GM12878 (cell line): Measurements from ENCODE around the gene USP34. TPM values are rescaled to one million over a fixed set of nuclear protein-coding genes. Genes with fewer than 3 reads are reported as not detected.
A peak's percentile ranks its signal among the peaks of the same experiment; 100 is the strongest.

Experiments used
- ATAC-seq: fragments of 200-7000 bp; cut with Tn5 transposase; 3 replicates; pipeline ENCODE4 v1.9.1; 2020; ENCODE audit warnings: mild to moderate bottlenecking, moderate library complexity
- BruUV-seq: library from RNA; stranded (reverse); fragments of 400-500 nt; replicated peaks from 2 replicates; lab custom pipeline; 2021; lab: Mats Ljungman, UMichigan
- CTCF ChIA-PET: fragments of 300-600 bp; sonication (Branson Sonifier 250); formaldehyde crosslinking; extraction: SDS; loops from one replicate; lab custom pipeline; 2021; ENCODE audit warnings: inconsistent platforms; lab: Yijun Ruan, JAX
- POLR2A ChIA-PET: fragments of 350-600 bp; formaldehyde crosslinking; extraction: SDS; loops from one replicate; lab custom pipeline; 2021; ENCODE audit warnings: inconsistent platforms; lab: Charles Lee
- RAD21 ChIA-PET: fragments of 300-600 bp; sonication (Branson Sonifier 250); formaldehyde crosslinking; loops from one replicate; lab custom pipeline; 2023; ENCODE audit warnings: antibody characterized with exemption; ENCODE audit not compliant: unreplicated experiment; lab: Charles Lee
- SMC1A ChIA-PET: fragments of 300-600 bp; sonication (Branson Sonifier 250); formaldehyde crosslinking; loops from one replicate; lab custom pipeline; 2023; ENCODE audit not compliant: unreplicated experiment, uncharacterized antibody; lab: Charles Lee
- DNase-seq: peaks from one replicate; pipeline ENCODE4 v3.0.0-alpha.2; 2011; ENCODE audit warnings: low read depth, low spot score
- FAIRE-seq: peaks from 3 replicates; lab custom pipeline; 2011; peaks lifted over from hg19 to GRCh38; lab: Jason Lieb, UNC
- H2AFZ ChIP-seq: 2 replicates; pipeline ENCODE4 v1.6.0; 2011; ENCODE audit warnings: low read depth, low read length, control low read depth; ENCODE audit not compliant: control insufficient read depth
- H3K27ac ChIP-seq: 2 replicates; pipeline ENCODE4 v1.5.1; 2011; ENCODE audit warnings: control low read depth; ENCODE audit not compliant: control insufficient read depth, insufficient read depth
- H3K27me3 ChIP-seq, 2 experiments: replicated peaks in 1 of 2; 2 replicates each; pipeline versions ENCODE4 v1.6.0 to v1.6.1; 2011; ENCODE audit warnings: low read length in 1 of 2; ENCODE audit not compliant: control insufficient read depth in 2 of 2, insufficient read depth in 2 of 2
- H3K36me3 ChIP-seq, 2 experiments: 2 replicates each; pipeline ENCODE4 v1.5.1; 2011; ENCODE audit warnings: low read length in 1 of 2; ENCODE audit not compliant: control insufficient read depth in 2 of 2, insufficient read depth in 2 of 2
- H3K4me1 ChIP-seq: 2 replicates; pipeline ENCODE4 v1.6.1; 2011; ENCODE audit warnings: mild to moderate bottlenecking, low read length, moderate library complexity, mixed read lengths; ENCODE audit not compliant: control insufficient read depth, insufficient read depth
- H3K4me2 ChIP-seq: 2 replicates; pipeline ENCODE4 v1.6.0; 2011; ENCODE audit warnings: control low read depth; ENCODE audit not compliant: control insufficient read depth, insufficient read depth
- H3K4me3 ChIP-seq: fragments of 200-600 bp; sonication (generic); 2 replicates; pipeline ENCODE4 v1.5.1; 2016
- H3K79me2 ChIP-seq: 2 replicates; pipeline ENCODE4 v1.6.0; 2011; ENCODE audit warnings: low read length; ENCODE audit not compliant: control insufficient read depth, insufficient read depth
- H3K9ac ChIP-seq: 2 replicates; pipeline ENCODE4 v1.8.0; 2011; ENCODE audit warnings: low read length, control low read depth, mixed read lengths; ENCODE audit not compliant: control insufficient read depth, insufficient read depth
- H3K9me3 ChIP-seq: replicated peaks from 3 replicates; pipeline ENCODE4 v1.5.1; 2011; ENCODE audit warnings: mild to moderate bottlenecking, low read length; ENCODE audit not compliant: control insufficient read depth, insufficient read depth
- H4K20me1 ChIP-seq: 2 replicates; pipeline ENCODE4 v1.6.0; 2011; ENCODE audit not compliant: control insufficient read depth, insufficient read depth
- ATF2 ChIP-seq: IDR thresholded peaks from 2 replicates; pipeline ENCODE4 v1.6.1; 2012; ENCODE audit warnings: low read length, inconsistent platforms
- CREM ChIP-seq: IDR thresholded peaks from 2 replicates; pipeline ENCODE4 v1.6.1; 2014; ENCODE audit warnings: antibody characterized with exemption, low read depth
- HSF1 ChIP-seq: fragments of 150-350 bp; IDR thresholded peaks from 2 replicates; pipeline ENCODE4 v1.6.1; 2014; ENCODE audit warnings: mild to moderate bottlenecking, low read depth, low read length
- MTA3 ChIP-seq: IDR thresholded peaks from 2 replicates; pipeline ENCODE4 v1.6.1; 2012; ENCODE audit warnings: low read length, inconsistent platforms, borderline replicate concordance
- NFIC ChIP-seq: IDR thresholded peaks from 2 replicates; pipeline ENCODE4 v1.6.1; 2012; ENCODE audit warnings: low read depth, mild to moderate bottlenecking, inconsistent platforms, low read length, moderate library complexity
- POLR2AphosphoS2 ChIP-seq: IDR thresholded peaks from 2 replicates; pipeline ENCODE4 v1.6.1; 2011; ENCODE audit warnings: low read depth, mild to moderate bottlenecking, low read length, improper control_type of control experiment, moderate library complexity
- SMARCA5 ChIP-seq: fragments of 450-650 bp; IDR thresholded peaks from 2 replicates; pipeline ENCODE4 v1.6.1; 2017; ENCODE audit warnings: mild to moderate bottlenecking
- SRF ChIP-seq, 2 experiments: IDR thresholded peaks; 2 replicates each; pipeline ENCODE4 v1.6.1; 2011; ENCODE audit warnings: low read depth in 2 of 2, low read length in 2 of 2, mild to moderate bottlenecking in 1 of 2, moderate library complexity in 1 of 2
- ZBTB33 ChIP-seq: fragments of 450-650 bp; IDR thresholded peaks from 2 replicates; pipeline ENCODE4 v1.6.1; 2017; ENCODE audit warnings: mild to moderate bottlenecking
- ZBTB4 ChIP-seq: fragments of 450-650 bp; formaldehyde crosslinking; IDR thresholded peaks from 2 replicates; pipeline ENCODE4 v1.4.0; 2022; ENCODE audit warnings: mild to moderate bottlenecking, moderate library complexity
- WGBS: methylation state at CpG from one replicate; pipeline ENCODE4 v1.1.6; 2016; ENCODE audit warnings: low lambda C conversion rate; ENCODE audit not compliant: insufficient replicate concordance, insufficient coverage; ENCODE audit errors: missing lambda C conversion rate; 5-methylcytosine and 5-hydroxymethylcytosine counted together
- in situ Hi-C: fragments of 300-500 bp; cut with MboI; formaldehyde crosslinking; loops from 9 replicates; pipeline ENCODE4 v1.14.3; 2018; ENCODE audit warnings: mixed read lengths
- intact Hi-C: fragments of 100-400 bp; cut with micrococcal nuclease; formaldehyde crosslinking; loops from one replicate; pipeline ENCODE4 v1.14.2; 2022; ENCODE audit not compliant: unreplicated experiment
- polyA plus RNA-seq, 11 experiments: library from polyadenylated mRNA; depleted of rRNA in 4 of 11; unstranded in 6 of 11; stranded (reverse) in 5 of 11; fragments of >200 nt; fragmentation: Nextera tagmentation in 4 of 11; fragmentation: Illumina TruSeq in 1 of 11; extraction: Ambion mirVana in 4 of 11; extraction: Trizol in 1 of 11; gene quantifications; 1 replicate in 1 of 11; 2 replicates in 10 of 11; pipeline versions ENCODE4 v1.2.1 to v1.2.3, GENCODE V29; 2011 to 2016; ENCODE audit warnings: inconsistent platforms in 2 of 11, missing spikeins in 2 of 11, low read depth in 1 of 11
- total RNA-seq, 4 experiments: library from RNA; depleted of rRNA in 3 of 4; stranded (reverse); fragments of >200 nt in 3 of 4; fragmentation: Illumina TruSeq in 1 of 4; extraction: Trizol in 1 of 4; gene quantifications; 2 replicates each; pipeline versions ENCODE4 v1.2.1 to v1.2.3, GENCODE V29; 2013 to 2021

Gene USP34
- total and polyA plus RNA-seq, 10 of the 15 experiments (the other 5 are each of a cell fraction or from before 2014, with no cell fraction given) = 26.2 to 106 (median 62.1) TPM

GRCh38 chr2:61368687-61369665 is 101.9 kb downstream of the USP34 start (continued):
- no peak for TF ChIP-seq ZBTB4 (CRISPR knock-in tag)
- TF ChIP-seq ATF2 = peak; percentile 38; the same call in 1 of the 2 replicates

GRCh38 chr2:61367177-61367576 is 103.7 kb downstream of the USP34 start:
- in situ Hi-C loops (no loop called here), intact Hi-C loops (no loop called here)
- 85% methylated on average over 12 of the region's 12 CpGs for WGBS
- POLR2A ChIA-PET = no interaction called here
- SMC1A ChIA-PET = interaction anchor here (1.3 kb wide), 1 partner anchor 291 kb away, joined by 3 read pairs; no protein-coding TSS in a partner anchor
- RAD21 ChIA-PET = no interaction called here
- H3K27me3 ChIP-seq = no peaks in the 10 kb centered on the region
- H4K20me1 ChIP-seq = no peaks in the 10 kb centered on the region
- DNase-seq (no peak), FAIRE-seq (no peak), ATAC-seq (no peak)
- H3K27ac ChIP-seq = no peak overlapping the region
- peaks cover 0 to 20% of the 10 kb centered on the region in 2 experiments; a peak in 3 of 4 replicates for H3K36me3 ChIP-seq
- H3K79me2 ChIP-seq = peaks cover 2% of the 10 kb centered on the region
- CTCF ChIA-PET = interaction anchor here (0.6 kb wide), 1 partner anchor 37 kb away, joined by 4 read pairs; no protein-coding TSS in a partner anchor
- no TSS peak for BruUV-seq
- no peak overlapping the region for H3K4me2 ChIP-seq
- no peak overlapping the region for H2AFZ ChIP-seq
- H3K9ac ChIP-seq = no peak overlapping the region
- no peak overlapping the region for H3K4me3 ChIP-seq
- H3K9me3 ChIP-seq = no peaks in the 10 kb centered on the region; the same call in 1 of the 3 replicates
- H3K4me1 ChIP-seq = peaks cover 15% of the 10 kb centered on the region
- TF ChIP-seq MTA3 = no peak
- TF ChIP-seq CREM = no peak
- no peak for TF ChIP-seq ZBTB33
- TF ChIP-seq SRF (IDR thresholded peaks at IDR 0.05; ENCODE audit: low read depth in 2 of 2, low read length in 2 of 2) = no peak
- TF ChIP-seq POLR2AphosphoS2 = no peak
- no peak for TF ChIP-seq SMARCA5
- no peak for TF ChIP-seq HSF1
- TF ChIP-seq NFIC = no peak
